Measurements from ENCODE around the gene ATP2C1.

The ATP2C1 gene

DNA sequence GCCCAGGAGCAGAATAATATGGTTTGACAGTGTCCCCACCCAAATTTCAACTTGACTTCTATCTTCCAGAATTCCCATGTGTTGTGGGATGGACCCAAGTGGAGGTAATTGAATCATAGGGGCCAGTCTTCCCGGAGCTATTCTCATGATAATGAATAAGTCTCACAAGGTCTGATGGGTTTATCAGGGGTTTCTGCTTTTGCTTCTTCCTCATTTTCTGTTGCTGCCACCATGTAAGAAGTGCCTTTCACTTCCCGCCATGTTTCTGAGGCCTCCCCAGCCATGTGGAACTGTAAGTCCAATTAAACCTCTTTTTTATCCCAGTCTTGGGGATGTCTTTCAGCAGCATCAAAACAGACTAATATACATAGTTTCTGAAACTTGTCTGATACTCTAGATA, 28.4 kb upstream of the ATP2C1 start:
- no peaks in the 10 kb centered on the region for H3K4me1 Mint-ChIP-seq
- H3K9me3 Mint-ChIP-seq: peaks cover 21% of the 10 kb centered on the region
- peaks cover 9% of the 10 kb centered on the region for H3K27me3 Mint-ChIP-seq (ENCODE audit: low read depth, poor library complexity)
- no peak for DNase-seq
- no peak overlapping the region for H3K4me3 Mint-ChIP-seq
- H3K27ac Mint-ChIP-seq: no peak overlapping the region
- no peaks in the 10 kb centered on the region for H3K36me3 Mint-ChIP-seq (ENCODE audit: low read depth)
- TF ChIP-seq, protein P1, sequence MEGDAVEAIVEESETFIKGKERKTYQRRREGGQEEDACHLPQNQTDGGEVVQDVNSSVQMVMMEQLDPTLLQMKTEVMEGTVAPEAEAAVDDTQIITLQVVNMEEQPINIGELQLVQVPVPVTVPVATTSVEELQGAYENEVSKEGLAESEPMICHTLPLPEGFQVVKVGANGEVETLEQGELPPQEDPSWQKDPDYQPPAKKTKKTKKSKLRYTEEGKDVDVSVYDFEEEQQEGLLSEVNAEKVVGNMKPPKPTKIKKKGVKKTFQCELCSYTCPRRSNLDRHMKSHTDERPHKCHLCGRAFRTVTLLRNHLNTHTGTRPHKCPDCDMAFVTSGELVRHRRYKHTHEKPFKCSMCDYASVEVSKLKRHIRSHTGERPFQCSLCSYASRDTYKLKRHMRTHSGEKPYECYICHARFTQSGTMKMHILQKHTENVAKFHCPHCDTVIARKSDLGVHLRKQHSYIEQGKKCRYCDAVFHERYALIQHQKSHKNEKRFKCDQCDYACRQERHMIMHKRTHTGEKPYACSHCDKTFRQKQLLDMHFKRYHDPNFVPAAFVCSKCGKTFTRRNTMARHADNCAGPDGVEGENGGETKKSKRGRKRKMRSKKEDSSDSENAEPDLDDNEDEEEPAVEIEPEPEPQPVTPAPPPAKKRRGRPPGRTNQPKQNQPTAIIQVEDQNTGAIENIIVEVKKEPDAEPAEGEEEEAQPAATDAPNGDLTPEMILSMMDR (IDR thresholded peaks at IDR 0.05): no peak

DNA sequence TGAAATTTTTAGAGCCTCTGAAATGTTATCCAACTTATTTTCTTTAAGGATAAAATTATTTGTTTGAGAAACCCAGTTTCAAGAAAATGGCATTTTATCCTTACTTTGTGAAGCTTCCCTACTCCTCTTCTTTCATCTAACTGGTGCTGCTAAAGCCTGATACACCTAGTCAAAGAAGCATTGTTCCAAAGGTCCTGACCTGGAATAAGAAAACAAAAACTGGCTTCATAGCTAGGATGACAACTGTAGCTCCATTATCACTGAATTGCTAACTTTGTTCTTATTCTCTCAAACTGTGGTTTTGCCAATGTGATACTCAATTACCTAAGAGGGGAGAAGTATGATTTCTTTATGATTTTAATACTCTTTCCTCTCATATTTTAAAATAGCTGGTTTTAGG, 27.6 kb upstream of the ATP2C1 start:
- Mint-ChIP-seq H3K4me3 (no peak overlapping the region), H3K27ac (no peak overlapping the region), H3K27me3 (ENCODE audit: low read depth, poor library complexity) (peaks cover 4% of the 10 kb centered on the region), H3K9me3 (peaks cover 21% of the 10 kb centered on the region), H3K36me3 (ENCODE audit: low read depth) (no peaks in the 10 kb centered on the region), H3K4me1 (no peaks in the 10 kb centered on the region)
- TF ChIP-seq, protein P1 (IDR thresholded peaks at IDR 0.05): no peak
- DNase-seq: no peak

DNA sequence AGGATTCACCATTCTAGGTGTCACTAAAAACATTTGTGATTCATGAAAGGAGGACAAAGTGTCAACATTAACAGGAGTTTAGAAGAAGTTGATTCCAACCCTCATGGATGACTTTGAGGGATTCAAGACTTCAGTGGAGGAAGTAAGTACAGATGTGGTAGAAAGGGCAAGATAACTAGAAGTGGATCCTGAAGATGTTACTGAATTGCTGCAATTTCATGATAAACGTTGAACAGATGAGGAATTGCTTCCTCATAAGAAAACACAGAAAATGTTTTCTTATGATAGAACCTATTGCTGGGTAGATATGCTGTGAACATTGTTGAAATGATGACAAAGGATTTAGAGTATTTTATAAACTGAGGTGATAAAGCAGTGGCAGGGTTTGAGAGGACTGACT, 23.5 kb upstream of the ATP2C1 start:
- TF ChIP-seq, protein P1 (IDR thresholded peaks at IDR 0.05): no peak
- Mint-ChIP-seq H3K36me3 (ENCODE audit: low read depth) (no peaks in the 10 kb centered on the region), H3K4me3 (no peak overlapping the region), H3K4me1 (no peaks in the 10 kb centered on the region), H3K27me3 (ENCODE audit: low read depth, poor library complexity) (peaks cover 8% of the 10 kb centered on the region), H3K27ac (no peak overlapping the region), H3K9me3 (peaks cover 20% of the 10 kb centered on the region)
- no peak for DNase-seq

DNA sequence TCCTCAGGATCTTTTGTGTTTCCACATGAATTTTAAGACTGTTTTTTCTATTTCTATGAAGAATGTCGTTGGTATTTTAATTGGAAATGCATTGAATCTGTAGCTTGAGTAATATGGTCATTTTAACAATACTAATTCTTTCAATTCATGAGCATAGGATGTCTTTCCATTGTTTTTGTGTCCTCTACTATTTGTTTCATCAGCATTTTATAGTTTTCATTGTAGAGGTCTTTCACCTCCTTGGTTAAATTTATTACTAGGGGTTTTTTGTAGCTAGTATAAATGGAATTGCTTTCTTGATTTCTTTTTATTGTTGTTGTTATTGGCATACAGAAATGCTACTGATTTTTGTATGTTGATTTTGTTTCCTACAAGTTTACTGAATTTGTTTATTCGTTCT, 17.3 kb upstream of the ATP2C1 start:
- Mint-ChIP-seq H3K9me3 (peaks cover 37% of the 10 kb centered on the region), H3K27ac (no peak overlapping the region), H3K4me1 (no peaks in the 10 kb centered on the region), H3K36me3 (ENCODE audit: low read depth) (peaks cover 4% of the 10 kb centered on the region), H3K27me3 (ENCODE audit: low read depth, poor library complexity) (peaks cover 18% of the 10 kb centered on the region), H3K4me3 (no peak overlapping the region)
- DNase-seq: no peak
- TF ChIP-seq, protein P1 (IDR thresholded peaks at IDR 0.05): no peak

DNA sequence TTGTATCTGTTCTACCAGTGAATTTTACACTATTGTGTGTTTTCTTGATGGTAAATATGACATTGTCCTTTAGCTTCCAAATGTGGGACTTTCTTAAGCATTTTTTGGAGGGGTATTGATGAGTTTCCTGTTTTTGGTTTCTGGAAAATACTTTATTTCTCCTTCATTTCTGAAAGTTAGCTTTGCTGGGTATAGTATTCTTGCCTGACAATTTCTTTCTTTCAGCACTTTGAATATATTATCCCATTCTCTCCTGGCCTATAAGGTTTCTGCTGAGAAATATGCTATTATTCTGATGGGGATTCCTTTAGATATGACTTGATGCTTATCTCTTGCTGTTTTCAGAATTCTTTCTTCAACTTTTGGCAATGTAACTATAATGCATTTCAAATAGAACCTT, 15.4 kb upstream of the ATP2C1 start:
- H3K4me1 Mint-ChIP-seq: no peaks in the 10 kb centered on the region
- TF ChIP-seq, protein P1 (IDR thresholded peaks at IDR 0.05): no peak
- no peak overlapping the region for H3K27ac Mint-ChIP-seq
- H3K27me3 Mint-ChIP-seq (ENCODE audit: low read depth, poor library complexity): peaks cover 18% of the 10 kb centered on the region
- no peak overlapping the region for H3K4me3 Mint-ChIP-seq
- peaks cover 4% of the 10 kb centered on the region for H3K36me3 Mint-ChIP-seq (ENCODE audit: low read depth)
- peaks cover 48% of the 10 kb centered on the region for H3K9me3 Mint-ChIP-seq
- no peak for DNase-seq

DNA sequence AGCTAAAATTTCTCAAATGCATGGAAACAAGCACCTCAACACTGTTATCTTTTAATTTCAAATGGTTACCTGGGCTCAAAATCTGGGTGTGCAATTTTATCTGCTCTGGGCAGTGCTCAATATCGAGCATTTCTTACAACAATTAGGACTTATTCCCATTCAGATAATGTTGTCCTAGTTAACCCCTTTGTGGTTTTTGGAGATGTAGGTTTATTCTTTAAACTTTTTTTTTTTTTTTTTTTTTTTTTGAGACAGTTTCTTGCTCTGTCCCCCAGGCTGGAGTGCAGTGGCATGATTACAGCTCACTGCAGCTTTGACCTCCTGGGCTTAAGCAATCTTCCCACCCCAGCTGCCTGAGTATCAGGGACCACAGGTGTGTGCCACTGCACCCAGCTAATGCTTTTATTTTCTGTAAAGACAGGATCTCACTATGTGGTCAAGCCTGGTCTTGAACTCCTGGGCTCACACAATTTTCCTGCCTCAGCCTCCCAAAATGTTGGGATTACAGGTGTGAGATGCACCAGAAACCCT, 4.4 kb upstream of the ATP2C1 start:
- H3K9me3 Mint-ChIP-seq: peaks cover 26% of the 10 kb centered on the region
- peaks cover 5% of the 10 kb centered on the region for H3K36me3 Mint-ChIP-seq (ENCODE audit: low read depth)
- peaks cover 4% of the 10 kb centered on the region for H3K27me3 Mint-ChIP-seq (ENCODE audit: low read depth, poor library complexity)
- peaks cover 10% of the 10 kb centered on the region for H3K4me1 Mint-ChIP-seq
- no peak overlapping the region for H3K4me3 Mint-ChIP-seq
- TF ChIP-seq, protein P1 (IDR thresholded peaks at IDR 0.05): no peak
- H3K27ac Mint-ChIP-seq: no peak overlapping the region
- DNase-seq: no peak

Measured in nephron progenitor cell (in vitro differentiated cells).